T-cell (primary cell): ENCODE results near the gene MS4A15. TPM values are rescaled to one million over a fixed set of nuclear protein-coding genes. Genes with fewer than 3 reads are reported as not detected.

Experiments used
- ATAC-seq, 4 experiments: fragments of 200-7000 bp in 3 of 4; fragments of 150-1000 bp in 1 of 4; cut with Tn5 transposase; replicated peaks in 1 of 4; 1 replicate in 3 of 4; 2 replicates in 1 of 4; pipeline ENCODE4 v1.10.0; 2021; ENCODE audit warnings: moderate library complexity in 3 of 4, mild to moderate bottlenecking in 2 of 4, moderate number of reproducible peaks in 1 of 4
- CTCF ChIA-PET, 2 donors: fragments of 300-600 bp; sonication (Branson Sonifier 250); formaldehyde crosslinking; loops; one replicate each; lab custom pipeline; 2022; ENCODE audit warnings: antibody characterized with exemption in 2 of 2; lab: Charles Lee
- POLR2A ChIA-PET, 2 donors: fragments of 300-600 bp; sonication (Branson Sonifier 250); formaldehyde crosslinking; loops; one replicate each; lab custom pipeline; 2022; ENCODE audit warnings: antibody characterized with exemption in 2 of 2; lab: Charles Lee
- DNase-seq, 35 experiments: peaks; one replicate each; pipeline versions ENCODE4 v3.0.0 to v3.0.0-alpha.2; 2013 to 2023
- H3K27ac ChIP-seq: one replicate; pipeline ENCODE4 v1.5.1; 2013; ENCODE audit warnings: low read length
- H3K27me3 ChIP-seq, 2 experiments: replicated peaks in 1 of 2; 1 replicate in 1 of 2; 2 replicates in 1 of 2; pipeline versions ENCODE4 v1.6.1 to v1.7.0; 2013; ENCODE audit warnings: low read length in 1 of 2, mixed read lengths in 1 of 2; ENCODE audit not compliant: control insufficient read depth in 2 of 2, insufficient read depth in 2 of 2; ENCODE audit errors: extremely low read depth in 1 of 2
- H3K36me3 ChIP-seq, 2 donors: 1 replicate in 1 of 2; 2 replicates in 1 of 2; pipeline versions ENCODE4 v1.6.1 to v1.7.0; 2013; ENCODE audit warnings: low read length in 1 of 2; ENCODE audit not compliant: control insufficient read depth in 2 of 2, insufficient read depth in 1 of 2; ENCODE audit errors: extremely low read depth in 1 of 2
- H3K4me1 ChIP-seq, 2 experiments: 1 replicate in 1 of 2; 2 replicates in 1 of 2; pipeline versions ENCODE4 v1.6.1 to v1.7.0; 2013; ENCODE audit warnings: low read length in 2 of 2, mixed read lengths in 1 of 2; ENCODE audit not compliant: insufficient read depth in 2 of 2, control insufficient read depth in 1 of 2; ENCODE audit errors: extremely low read depth in 1 of 2
- H3K4me3 ChIP-seq, 2 donors: 1 replicate in 1 of 2; 2 replicates in 1 of 2; pipeline versions ENCODE4 v1.5.1 to v1.7.0; 2013; ENCODE audit warnings: mild to moderate bottlenecking in 2 of 2, low read length in 1 of 2, moderate library complexity in 1 of 2; ENCODE audit not compliant: control insufficient read depth in 1 of 2; ENCODE audit errors: extremely low read depth in 1 of 2
- H3K9me3 ChIP-seq: 2 replicates; pipeline ENCODE4 v1.7.0; 2013
- H3K27ac Mint-ChIP-seq, 2 donors: one replicate each; pipeline ENCODE4 v1.8.0; 2020 to 2021; ENCODE audit warnings: mild to moderate bottlenecking in 2 of 2, mixed read lengths in 2 of 2
- H3K27me3 Mint-ChIP-seq, 2 donors: one replicate each; pipeline ENCODE4 v1.8.0; 2021 to 2022; ENCODE audit warnings: mixed read lengths in 2 of 2
- H3K36me3 Mint-ChIP-seq: one replicate; pipeline ENCODE4 v1.8.0; 2021; ENCODE audit warnings: mixed read lengths
- H3K4me1 Mint-ChIP-seq, 3 donors: one replicate each; pipeline ENCODE4 v1.8.0; 2020 to 2022; ENCODE audit warnings: mixed read lengths in 3 of 3, mild to moderate bottlenecking in 1 of 3
- H3K4me3 Mint-ChIP-seq, 3 donors: one replicate each; pipeline ENCODE4 v1.8.0; 2020 to 2022; ENCODE audit warnings: mild to moderate bottlenecking in 3 of 3, mixed read lengths in 3 of 3, moderate library complexity in 3 of 3
- H3K9me3 Mint-ChIP-seq, 3 donors: one replicate each; pipeline ENCODE4 v1.8.0; 2020 to 2022; ENCODE audit warnings: mixed read lengths in 3 of 3
- WGBS: methylation state at CpG from one replicate; pipeline ENCODE4 v1.1.5; 2013; ENCODE audit warnings: missing lambda C conversion rate; ENCODE audit not compliant: insufficient coverage; 5-methylcytosine and 5-hydroxymethylcytosine counted together
- total RNA-seq, 35 experiments: library from RNA in 6 of 35; stranded (reverse) in 6 of 35; fragments of 120-200 nt in 1 of 35; gene quantifications; one replicate each; pipeline versions ENCODE4 v1.2.1 to v1.2.4 and lab custom pipeline; 2013 to 2026

MS4A15 gene
- total RNA-seq, 5 donors from 2014 or later (not counting 1 experiment from before 2014, with no cell fraction given) = not detected

DNA sequence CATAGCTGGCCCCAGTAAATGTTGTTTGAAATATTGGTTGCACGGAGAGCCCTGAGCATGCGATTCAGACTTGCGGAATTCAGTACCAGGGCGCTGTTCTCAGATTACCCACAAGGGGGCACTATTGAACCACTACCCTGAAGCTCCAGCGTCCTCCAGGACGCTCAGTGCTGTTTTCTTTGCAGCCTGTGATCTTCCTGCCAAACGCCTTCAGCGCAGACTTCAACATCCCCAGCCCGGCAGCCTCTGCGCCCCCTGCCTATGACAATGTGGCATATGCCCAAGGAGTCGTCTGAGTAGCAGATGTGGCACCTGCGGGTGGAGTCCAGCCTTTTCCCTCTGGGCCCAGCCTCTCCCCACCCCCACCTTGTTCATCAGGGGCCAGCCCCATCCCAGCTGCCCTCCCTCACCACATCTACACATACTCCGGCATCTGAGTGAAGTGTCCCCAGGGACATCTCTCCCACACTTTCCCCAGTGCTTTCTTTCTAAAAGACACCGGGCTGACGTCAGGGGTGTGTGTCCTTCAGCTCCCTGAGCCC lies 18.8 kb downstream of the MS4A15 start:
- Histone ChIP-seq H3K27ac (no peak overlapping the region), H3K4me3 (no peak overlapping the region), H3K9me3 (no peaks in the 10 kb centered on the region), H3K27me3 (peaks cover 2 to 39% of the 10 kb centered on the region in 2 experiments), H3K36me3 (no peaks in the 10 kb centered on the region), H3K4me1 (peaks cover 0 to 10% of the 10 kb centered on the region in 2 experiments)
- peak; percentile 61 to 91 (median 78) for DNase-seq
- peaks cover 6 to 11% (median 10%) of the 10 kb centered on the region in 3 donors for H3K4me1 Mint-ChIP-seq
- H3K9me3 Mint-ChIP-seq = no peaks in the 10 kb centered on the region
- 17% methylated on average over 14 of the region's 15 CpGs for WGBS
- ChIA-PET POLR2A (interaction anchor here in 1 of 2 donors (0.5 kb wide), 1 partner anchor 15 kb away, joined by 5 read pairs; no protein-coding TSS in a partner anchor), CTCF (interaction anchor here (0.5 to 1.4 kb wide), 7 partner anchors 11 to 412 kb away, joined by 3 to 6 read pairs (median 4); no protein-coding TSS in a partner anchor)
- H3K27ac Mint-ChIP-seq = no peak overlapping the region
- no peak overlapping the region for H3K4me3 Mint-ChIP-seq
- peaks cover 0 to 10% of the 10 kb centered on the region in 2 donors for H3K27me3 Mint-ChIP-seq
- no peaks in the 10 kb centered on the region for H3K36me3 Mint-ChIP-seq
- ATAC-seq = peak; percentile 93 to 100 (median 97)

DNA sequence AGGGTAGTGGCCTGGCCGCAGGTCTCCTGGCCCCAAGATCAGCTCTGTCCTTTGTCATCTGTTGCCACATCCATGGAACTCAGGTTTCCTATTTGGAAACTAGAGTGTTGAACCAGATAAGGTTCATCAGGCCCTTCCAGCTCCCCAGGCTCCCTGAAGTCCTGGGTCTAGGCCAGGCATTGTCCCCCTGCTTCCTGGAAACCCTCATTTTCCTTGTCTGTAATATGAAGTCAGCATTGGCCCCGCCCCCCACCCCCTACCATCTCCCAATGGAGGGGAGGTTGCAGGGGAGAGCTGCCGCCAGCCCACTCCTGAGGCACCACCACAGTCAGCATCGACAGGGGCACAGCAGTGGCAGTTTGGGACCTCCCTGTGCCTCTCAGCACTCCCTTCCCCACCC lies 19.5 kb downstream of the MS4A15 start:
- Mint-ChIP-seq H3K36me3 (no peaks in the 10 kb centered on the region), H3K27me3 (peaks cover 0 to 10% of the 10 kb centered on the region in 2 donors), H3K4me3 (no peak overlapping the region), H3K4me1 (peaks cover 6 to 11% (median 10%) of the 10 kb centered on the region in 3 donors), H3K9me3 (no peaks in the 10 kb centered on the region), H3K27ac (no peak overlapping the region)
- POLR2A ChIA-PET = interaction anchor here in 1 of 2 donors (0.5 kb wide), 1 partner anchor 14 kb away, joined by 5 read pairs; no protein-coding TSS in a partner anchor
- CTCF ChIA-PET = interaction anchor here in 1 of 2 donors (0.6 kb wide), 1 partner anchor 411 kb away, joined by 6 read pairs; no protein-coding TSS in a partner anchor
- H3K9me3 ChIP-seq = no peaks in the 10 kb centered on the region
- H3K36me3 ChIP-seq = no peaks in the 10 kb centered on the region
- peaks cover 2 to 33% of the 10 kb centered on the region in 2 experiments for H3K27me3 ChIP-seq
- 89% methylated on average over 3 of the region's 4 CpGs for WGBS
- no peak overlapping the region for H3K27ac ChIP-seq
- ATAC-seq = no peak
- H3K4me1 ChIP-seq = peaks cover 0 to 10% of the 10 kb centered on the region in 2 experiments
- H3K4me3 ChIP-seq = no peak overlapping the region
- DNase-seq = no peak

DNA sequence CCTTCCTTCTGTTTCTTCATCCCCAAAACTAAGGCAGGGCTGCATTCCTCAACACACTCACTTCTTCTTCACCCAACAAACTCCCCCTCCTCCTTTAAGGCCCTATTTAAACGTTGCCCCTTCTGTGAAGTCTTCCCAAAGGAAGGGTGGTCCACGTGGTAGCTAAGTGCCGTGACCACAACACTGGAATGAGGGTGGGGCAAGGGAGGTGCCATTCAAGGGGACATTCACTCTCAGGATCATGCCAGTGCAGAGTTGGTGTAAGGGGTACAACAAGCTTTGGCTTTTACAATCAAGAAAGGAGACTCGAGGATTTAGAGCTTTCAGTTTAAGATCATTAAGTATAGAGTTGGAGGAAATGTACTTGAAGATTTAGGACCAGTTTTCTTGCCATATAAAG lies 20.4 kb downstream of the MS4A15 start:
- Mint-ChIP-seq H3K36me3 (no peaks in the 10 kb centered on the region), H3K4me1 (peaks cover 6 to 11% (median 10%) of the 10 kb centered on the region in 3 donors), H3K9me3 (no peaks in the 10 kb centered on the region), H3K27me3 (peaks cover 0 to 6% of the 10 kb centered on the region in 2 donors), H3K4me3 (no peak overlapping the region), H3K27ac (no peak overlapping the region)
- Histone ChIP-seq H3K27ac (no peak overlapping the region), H3K27me3 (peaks cover 2 to 34% of the 10 kb centered on the region in 2 experiments), H3K4me3 (no peak overlapping the region), H3K36me3 (no peaks in the 10 kb centered on the region), H3K9me3 (no peaks in the 10 kb centered on the region), H3K4me1 (peaks cover 0 to 10% of the 10 kb centered on the region in 2 experiments)
- WGBS = 73% methylated on average over 3 of the region's 4 CpGs
- POLR2A ChIA-PET = no interaction called here
- CTCF ChIA-PET = no interaction called here
- ATAC-seq (no peak), DNase-seq (no peak)

DNA sequence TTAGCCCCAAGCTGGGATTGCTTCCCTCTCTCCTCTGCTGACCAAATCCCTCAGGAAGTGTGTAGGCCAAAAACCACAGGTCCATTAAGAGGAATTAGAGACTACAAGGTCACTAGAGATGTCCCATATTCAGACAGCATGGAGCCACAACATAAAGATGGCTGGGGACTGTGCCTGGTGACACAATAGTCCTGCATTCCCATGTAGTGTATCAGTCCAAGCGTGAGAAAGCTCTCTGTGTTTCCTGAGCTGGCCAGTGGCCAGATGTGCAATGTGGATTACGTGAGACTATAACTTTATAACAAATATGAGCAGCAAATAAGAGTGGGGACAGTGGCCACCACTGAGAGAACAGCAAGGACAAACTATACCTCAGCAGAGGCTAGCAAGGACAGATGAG lies 20.9 kb downstream of the MS4A15 start:
- H3K4me3 Mint-ChIP-seq = no peak overlapping the region
- H3K36me3 Mint-ChIP-seq = no peaks in the 10 kb centered on the region
- Histone ChIP-seq H3K27ac (no peak overlapping the region), H3K36me3 (no peaks in the 10 kb centered on the region), H3K4me1 (peaks cover 0 to 10% of the 10 kb centered on the region in 2 experiments), H3K27me3 (peaks cover 2 to 31% of the 10 kb centered on the region in 2 experiments), H3K9me3 (no peaks in the 10 kb centered on the region), H3K4me3 (no peak overlapping the region)
- H3K9me3 Mint-ChIP-seq = no peaks in the 10 kb centered on the region
- POLR2A ChIA-PET = no interaction called here
- DNase-seq (no peak), ATAC-seq (no peak)
- peaks cover 0 to 6% of the 10 kb centered on the region in 2 donors for H3K27me3 Mint-ChIP-seq
- no peak overlapping the region for H3K27ac Mint-ChIP-seq
- WGBS = no CpG with 5 or more reads among the region's 2 CpGs
- H3K4me1 Mint-ChIP-seq = peaks cover 6 to 11% (median 10%) of the 10 kb centered on the region in 3 donors
- CTCF ChIA-PET = no interaction called here

DNA sequence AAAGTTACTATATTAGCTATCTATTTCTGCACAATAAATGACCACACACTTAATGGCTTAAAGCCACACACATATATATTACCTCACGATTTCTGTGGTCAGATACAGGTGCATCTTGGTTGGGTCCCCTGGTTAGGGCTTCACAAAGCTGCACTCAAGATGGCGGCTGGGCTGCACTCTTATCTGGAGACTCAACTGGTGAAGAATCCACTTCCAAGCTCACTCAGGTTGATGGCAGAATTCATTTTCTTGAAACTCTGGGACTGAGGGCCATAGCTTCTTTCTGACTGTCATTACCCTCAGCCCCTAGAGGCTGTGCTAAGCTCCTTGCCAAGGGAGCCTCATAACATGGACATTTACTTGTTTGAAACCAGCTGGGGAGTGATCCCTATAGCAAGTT lies 23.4 kb downstream of the MS4A15 start:
- Mint-ChIP-seq H3K36me3 (no peaks in the 10 kb centered on the region), H3K4me1 (peaks cover 0 to 5% (median 4%) of the 10 kb centered on the region in 3 donors), H3K27me3 (no peaks in the 10 kb centered on the region), H3K4me3 (no peak overlapping the region), H3K27ac (no peak overlapping the region), H3K9me3 (no peaks in the 10 kb centered on the region)
- CTCF ChIA-PET = interaction anchor here in 1 of 2 donors (0.6 kb wide), 1 partner anchor 994 kb away, joined by 8 read pairs; no protein-coding TSS in a partner anchor
- WGBS = 100% methylated on average over 1 of the region's 2 CpGs
- ATAC-seq = no peak
- no peak overlapping the region for H3K4me3 ChIP-seq
- no peaks in the 10 kb centered on the region for H3K9me3 ChIP-seq
- POLR2A ChIA-PET = no interaction called here
- no peaks in the 10 kb centered on the region for H3K36me3 ChIP-seq
- H3K27ac ChIP-seq = no peak overlapping the region
- H3K4me1 ChIP-seq = peaks cover 0 to 5% of the 10 kb centered on the region in 2 experiments
- peaks cover 2 to 14% of the 10 kb centered on the region in 2 experiments for H3K27me3 ChIP-seq
- DNase-seq = no peak

DNA sequence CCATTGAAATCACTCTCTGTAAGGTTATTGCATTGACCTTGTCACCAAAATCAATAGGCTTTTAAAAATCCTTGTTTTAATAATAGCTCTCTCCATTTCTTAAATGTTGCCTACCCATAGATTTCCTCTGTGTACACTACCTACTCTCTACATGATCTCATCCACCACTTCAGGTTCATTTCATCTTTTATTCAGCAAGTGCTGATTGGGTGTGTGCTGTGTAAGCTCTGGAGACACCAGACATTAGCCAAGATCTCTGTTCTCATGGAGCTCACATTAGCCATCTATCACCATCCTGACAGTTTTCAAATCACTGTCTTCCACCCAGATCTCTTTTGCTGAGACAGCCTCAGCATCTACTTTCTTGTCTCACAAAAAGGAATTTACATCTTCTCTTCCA lies 24.1 kb downstream of the MS4A15 start:
- no peaks in the 10 kb centered on the region for H3K36me3 ChIP-seq
- H3K4me1 Mint-ChIP-seq = no peaks in the 10 kb centered on the region
- H3K27ac Mint-ChIP-seq = no peak overlapping the region
- H3K27ac ChIP-seq = no peak overlapping the region
- H3K4me3 Mint-ChIP-seq = no peak overlapping the region
- DNase-seq (no peak), ATAC-seq (no peak)
- H3K27me3 ChIP-seq = peaks cover 2 to 9% of the 10 kb centered on the region in 2 experiments
- no peaks in the 10 kb centered on the region for H3K4me1 ChIP-seq
- H3K27me3 Mint-ChIP-seq = no peaks in the 10 kb centered on the region
- CTCF ChIA-PET = interaction anchor here (0.6 to 0.8 kb wide), 2 partner anchors 19 to 993 kb away, joined by 3 to 8 read pairs; no protein-coding TSS in a partner anchor
- H3K9me3 Mint-ChIP-seq = no peaks in the 10 kb centered on the region
- H3K4me3 ChIP-seq = no peak overlapping the region
- POLR2A ChIA-PET = no interaction called here
- no peaks in the 10 kb centered on the region for H3K9me3 ChIP-seq
- no peaks in the 10 kb centered on the region for H3K36me3 Mint-ChIP-seq
